EL (cell line): ENCODE measurements around the gene TMPRSS9.
"Not testable (repeated sequence)": the region's sequence is repeated elsewhere in the genome, so short reads cannot be mapped to it uniquely, and the experiment has no call there.

ENCODE experiments used
- DNase-seq: peaks from one replicate; pipeline ENCODE4 v3.0.0-alpha.2; 2016

The TMPRSS9 gene

GRCh38 chr19:2394442-2395292, 34.6 kb downstream of the TMPRSS9 start:
- no peak for DNase-seq

GRCh38 chr19:2395293-2395829, 35.3 kb downstream of the TMPRSS9 start:
- DNase-seq = not testable (repeated sequence)

- not testable (repeated sequence) for DNase-seq
These were observed 37.1 kb downstream of the TMPRSS9 start for GRCh38 chr19:2397173-2397572.

- DNase-seq = no peak
These were observed 38.8 kb downstream of the TMPRSS9 start for GRCh38 chr19:2398735-2399305.

- no peak for DNase-seq
These were observed 39.5 kb downstream of the TMPRSS9 start for GRCh38 chr19:2399582-2399981.

GRCh38 chr19:2408247-2408646, 48.2 kb downstream of the TMPRSS9 start:
- no peak for DNase-seq

- no peak for DNase-seq
These were observed 49.4 kb downstream of the TMPRSS9 start for GRCh38 chr19:2409352-2409912.

- no peak for DNase-seq
These were observed 50.0 kb downstream of the TMPRSS9 start for GRCh38 chr19:2410023-2410422.

- no peak for DNase-seq
These were observed 51.6 kb downstream of the TMPRSS9 start for GRCh38 chr19:2411709-2412108.

GRCh38 chr19:2412449-2412848, 52.4 kb downstream of the TMPRSS9 start:
- DNase-seq = no peak

- no peak for DNase-seq
These were observed 53.1 kb downstream of the TMPRSS9 start for GRCh38 chr19:2413159-2413558.

- DNase-seq = no peak
These were observed 53.6 kb downstream of the TMPRSS9 start for GRCh38 chr19:2413629-2414028.

GRCh38 chr19:2415281-2415972, 55.4 kb downstream of the TMPRSS9 start:
- no peak for DNase-seq

- DNase-seq = no peak
These were observed 55.9 kb downstream of the TMPRSS9 start for GRCh38 chr19:2415973-2416319.

- DNase-seq = no peak
These were observed 56.4 kb downstream of the TMPRSS9 start for GRCh38 chr19:2416321-2417097.

- not testable (repeated sequence) for DNase-seq
These were observed 57.4 kb downstream of the TMPRSS9 start for GRCh38 chr19:2417436-2417835.

GRCh38 chr19:2417881-2418406, 57.9 kb downstream of the TMPRSS9 start:
- no peak for DNase-seq

GRCh38 chr19:2419754-2420153, 59.7 kb downstream of the TMPRSS9 start:
- DNase-seq = no peak

- no peak for DNase-seq
These were observed 60.4 kb downstream of the TMPRSS9 start for GRCh38 chr19:2420490-2420889.

GRCh38 chr19:2421581-2422306, 61.7 kb downstream of the TMPRSS9 start:
- no peak for DNase-seq

- DNase-seq = no peak
These were observed 63.2 kb downstream of the TMPRSS9 start for GRCh38 chr19:2423071-2423914.
